SK-N-SH (cell line): ENCODE results near the gene RPL3.

Experiments used
- CTCF ChIP-seq: fragments of 200-600 bp; sonication (generic); IDR thresholded peaks from 2 replicates; pipeline ENCODE4 v1.6.1; 2017; ENCODE audit warnings: antibody characterized with exemption, mild to moderate bottlenecking, moderate library complexity
- GABPA ChIP-seq: IDR thresholded peaks from 2 replicates; pipeline ENCODE4 v1.4.0; 2012; ENCODE audit warnings: low read depth, mild to moderate bottlenecking
- NFIC ChIP-seq: IDR thresholded peaks from 2 replicates; pipeline ENCODE4 v1.4.0; 2012; ENCODE audit warnings: borderline replicate concordance
- RAD21 ChIP-seq: IDR thresholded peaks from 2 replicates; pipeline ENCODE4 v1.6.1; 2012; ENCODE audit warnings: mild to moderate bottlenecking, low read length
- RFX5 ChIP-seq: IDR thresholded peaks from 2 replicates; pipeline ENCODE4 v1.6.1; 2012; ENCODE audit warnings: mild to moderate bottlenecking, improper control_type of control experiment, low read length
- TAF1 ChIP-seq: IDR thresholded peaks from 2 replicates; pipeline ENCODE4 v1.6.1; 2012; ENCODE audit warnings: low read depth, mild to moderate bottlenecking, low read length, moderate library complexity, borderline replicate concordance
- TF ChIP-seq, protein P1 (sequence below): fragments of 150-350 bp; IDR thresholded peaks from 2 replicates; pipeline ENCODE4 v1.6.1; 2017; ENCODE audit warnings: antibody characterized with exemption, low read length, low read depth, borderline replicate concordance

DNA sequence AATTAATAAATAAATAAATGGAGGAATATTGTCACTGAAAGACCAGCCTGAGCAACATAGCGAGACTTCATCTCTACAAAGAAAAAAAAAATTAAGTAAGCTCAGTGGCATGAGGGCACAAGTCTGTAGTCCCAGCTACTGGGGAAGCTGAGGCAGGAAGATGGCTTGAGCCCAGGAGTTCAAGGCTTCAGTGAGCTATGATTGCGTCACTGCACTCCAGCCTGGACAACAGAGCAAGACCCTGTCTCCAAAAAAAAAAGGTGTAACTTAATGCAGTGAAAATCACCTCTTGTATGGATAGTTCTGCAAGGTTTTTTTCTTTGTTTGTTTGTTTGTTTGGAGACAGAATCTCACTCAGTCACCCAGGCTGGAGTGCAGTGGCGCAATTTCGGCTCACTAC lies 25.8 kb upstream of the RPL3 start:
- no peak for TF ChIP-seq NFIC
- no peak for TF ChIP-seq CTCF
- TF ChIP-seq RAD21, result no peak
- TF ChIP-seq RFX5, result no peak
- TF ChIP-seq, protein P1, sequence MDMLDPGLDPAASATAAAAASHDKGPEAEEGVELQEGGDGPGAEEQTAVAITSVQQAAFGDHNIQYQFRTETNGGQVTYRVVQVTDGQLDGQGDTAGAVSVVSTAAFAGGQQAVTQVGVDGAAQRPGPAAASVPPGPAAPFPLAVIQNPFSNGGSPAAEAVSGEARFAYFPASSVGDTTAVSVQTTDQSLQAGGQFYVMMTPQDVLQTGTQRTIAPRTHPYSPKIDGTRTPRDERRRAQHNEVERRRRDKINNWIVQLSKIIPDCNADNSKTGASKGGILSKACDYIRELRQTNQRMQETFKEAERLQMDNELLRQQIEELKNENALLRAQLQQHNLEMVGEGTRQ, result no peak
- no peak for TF ChIP-seq TAF1
- TF ChIP-seq GABPA, result no peak
